ENCODE results near the gene CRX.
"Not testable (repeated sequence)": the region's sequence is repeated elsewhere in the genome, so short reads cannot be mapped to it uniquely, and the experiment has no call there.

CRX gene

DNA sequence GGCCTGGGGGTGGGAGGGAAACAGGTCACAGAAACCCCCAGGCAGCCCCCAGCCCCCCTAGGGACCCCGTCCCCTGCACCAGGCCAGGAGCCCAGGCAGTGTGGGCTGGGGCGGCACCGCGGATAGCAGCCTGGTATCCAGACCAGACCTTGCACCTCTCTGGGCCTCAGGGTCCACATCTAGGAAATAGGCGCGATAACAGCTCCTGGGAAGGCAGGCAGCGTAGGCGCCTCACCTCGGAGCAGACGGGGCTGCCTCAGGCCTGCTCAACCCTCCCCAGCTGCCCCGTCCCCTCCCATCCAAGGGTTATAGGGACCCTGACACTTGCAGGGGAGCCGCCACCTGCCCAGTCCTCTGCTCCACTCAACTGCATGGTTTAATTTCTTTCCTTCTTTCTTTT is 18.1 kb upstream of the CRX start:
- not testable (repeated sequence) for DNase-seq (ENCODE audit: low spot score)

DNA sequence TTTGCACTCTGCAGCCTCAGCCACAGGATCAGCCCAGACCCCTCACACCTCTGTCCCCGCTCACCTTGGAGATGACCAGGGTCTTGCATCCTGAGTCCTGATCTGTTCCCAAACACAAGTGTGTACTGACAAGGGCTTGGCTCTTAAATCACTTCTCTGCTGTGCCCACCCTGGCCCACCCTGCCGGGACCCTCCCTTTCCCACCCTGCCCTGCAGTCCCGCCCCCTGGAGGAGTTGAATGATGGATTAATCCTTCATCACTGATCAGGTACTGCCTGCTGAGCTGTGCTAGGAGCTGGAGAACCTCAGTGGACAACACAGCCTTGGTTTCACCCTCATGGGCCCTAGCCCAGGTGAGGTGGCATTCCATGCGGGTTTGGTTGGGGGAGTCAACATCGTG is 17.3 kb upstream of the CRX start, which contains the start of gene TPRX1:
TPRX1 (minus strand) TSS at position 101 of the 400 bp plus-strand sequence; CDS start at position 89, 12 bp downstream.
- not testable (repeated sequence) for DNase-seq (ENCODE audit: low spot score)

DNA sequence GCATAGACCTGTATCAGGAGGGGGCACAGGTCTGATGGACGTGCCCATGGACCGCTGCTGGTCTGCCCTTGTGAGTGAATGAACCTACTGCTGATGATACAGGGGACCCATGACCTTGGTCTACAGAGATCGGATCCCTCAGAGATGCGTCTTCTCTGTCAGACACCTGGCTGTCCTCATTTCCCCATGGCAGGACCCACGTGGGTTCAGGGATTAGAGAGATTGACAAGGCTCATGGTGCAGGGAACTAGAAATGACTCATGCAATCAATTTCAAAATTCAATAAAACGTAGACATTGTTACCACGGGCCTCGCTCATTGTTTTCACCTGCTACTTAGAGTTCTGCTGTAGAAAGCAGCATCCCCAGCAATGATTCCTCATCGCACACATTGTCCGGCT is 16.4 kb upstream of the CRX start:
- peak; percentile 40 for DNase-seq (ENCODE audit: low spot score)

DNA sequence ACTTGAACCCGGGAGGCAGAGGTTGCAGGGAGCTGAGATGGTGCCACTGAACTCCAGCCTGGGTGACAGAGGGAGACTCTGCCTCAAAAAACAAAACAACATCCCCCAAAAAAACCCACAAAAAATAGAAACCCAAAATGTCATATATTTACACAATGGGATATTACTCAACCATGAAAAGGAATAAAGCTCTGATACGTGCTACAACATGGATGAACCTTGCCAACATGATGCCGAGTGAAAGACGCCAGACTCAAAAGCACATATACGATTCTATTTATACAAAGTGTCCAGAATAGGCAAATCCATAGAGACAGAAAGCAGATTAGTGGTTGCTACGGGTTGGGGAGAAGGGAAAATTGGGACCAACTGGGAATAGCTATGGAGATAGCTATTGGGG is 15.3 kb upstream of the CRX start:
- DNase-seq (ENCODE audit: low spot score) = no peak

DNA sequence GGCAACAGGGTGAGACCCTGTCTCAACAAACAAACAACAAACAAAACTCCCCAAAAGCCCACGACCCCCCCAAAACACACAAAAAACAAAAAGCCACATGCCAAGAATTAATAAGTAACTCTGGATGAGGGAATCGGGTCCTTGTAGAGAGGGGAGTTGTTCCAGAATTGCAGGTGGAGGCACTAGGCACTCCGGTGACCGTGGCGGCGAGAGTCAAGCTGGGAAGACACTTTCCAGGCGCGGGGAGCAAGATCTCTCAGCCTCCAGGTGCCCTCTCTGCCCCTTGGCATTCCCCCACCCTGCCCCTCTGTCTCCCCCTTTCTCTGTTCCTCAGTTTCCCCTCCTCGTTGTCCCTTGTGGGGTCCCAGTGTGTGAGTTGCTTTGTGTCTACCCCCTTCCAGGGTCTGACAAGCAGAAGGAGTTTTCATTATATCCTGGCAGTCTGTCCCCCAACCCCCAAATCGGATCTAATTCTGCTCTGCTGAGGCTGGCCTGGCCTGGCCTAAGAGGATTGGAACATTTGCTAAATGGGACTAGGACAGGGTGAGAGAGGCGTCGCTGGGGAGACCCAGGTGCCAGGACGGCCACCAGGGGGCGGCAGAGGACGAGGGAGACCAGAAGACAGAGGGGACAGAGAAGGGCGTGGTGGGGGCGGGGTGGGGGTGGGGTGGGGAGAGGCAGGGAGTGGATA is 8.3 kb upstream of the CRX start:
- DNase-seq (ENCODE audit: low spot score) = peak; percentile 17

DNA sequence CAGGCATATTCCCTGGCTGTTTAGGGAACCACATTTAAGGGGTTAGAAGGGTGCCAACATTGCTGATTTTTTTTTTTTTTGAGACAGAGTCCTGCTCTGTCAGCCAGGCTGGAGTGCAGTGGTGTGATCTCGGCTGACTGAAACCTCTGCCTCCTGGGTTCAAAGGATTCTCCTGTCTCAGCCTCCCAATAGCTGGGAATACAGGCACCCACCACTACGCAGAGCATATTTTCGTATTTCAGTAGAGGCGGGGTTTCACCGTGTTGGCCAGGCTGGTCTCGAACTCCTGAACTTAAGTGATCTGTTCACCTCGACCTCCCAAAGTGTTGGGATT is 7.8 kb upstream of the CRX start:
- no peak for DNase-seq (ENCODE audit: low spot score)

DNA sequence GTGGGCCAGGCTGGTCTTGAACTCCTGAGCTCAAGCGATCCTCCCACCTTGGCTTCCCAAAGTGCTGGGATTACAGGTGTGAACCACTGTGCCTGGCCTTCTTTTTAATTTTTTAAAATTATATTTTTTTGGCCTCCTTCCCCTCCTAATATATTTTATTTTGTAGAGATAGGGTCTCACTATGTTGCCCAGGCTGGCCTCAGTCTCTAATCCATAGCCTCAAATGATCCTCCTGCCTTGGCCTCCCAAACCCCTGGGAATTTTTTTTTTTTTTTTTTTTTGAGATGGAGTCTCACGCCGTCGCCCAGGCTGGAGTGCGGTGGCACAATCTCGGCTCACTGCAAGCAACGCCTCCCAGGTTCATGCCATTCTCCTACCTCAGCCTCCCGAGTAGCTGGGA is 5.5 kb upstream of the CRX start:
- not testable (repeated sequence) for DNase-seq (ENCODE audit: low spot score)

DNA sequence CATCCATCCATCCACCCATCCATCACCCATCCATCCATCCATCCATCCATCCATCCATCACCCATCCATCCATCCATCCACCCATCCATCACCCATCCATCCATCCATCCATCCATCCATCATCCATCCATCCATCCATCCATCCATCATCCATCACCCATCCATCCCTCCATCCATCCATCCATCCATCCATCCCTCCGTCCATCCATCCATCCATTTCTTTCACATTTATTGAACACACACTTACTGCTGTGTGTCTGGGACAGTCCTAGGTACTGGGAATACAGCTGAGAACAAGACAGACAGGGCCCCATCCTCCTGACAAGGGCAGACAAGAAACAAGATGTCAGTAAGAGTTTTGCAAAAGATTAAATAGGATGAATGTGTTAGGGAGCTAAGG is 3.5 kb upstream of the CRX start:
- DNase-seq (ENCODE audit: low spot score) = not testable (repeated sequence)

DNA sequence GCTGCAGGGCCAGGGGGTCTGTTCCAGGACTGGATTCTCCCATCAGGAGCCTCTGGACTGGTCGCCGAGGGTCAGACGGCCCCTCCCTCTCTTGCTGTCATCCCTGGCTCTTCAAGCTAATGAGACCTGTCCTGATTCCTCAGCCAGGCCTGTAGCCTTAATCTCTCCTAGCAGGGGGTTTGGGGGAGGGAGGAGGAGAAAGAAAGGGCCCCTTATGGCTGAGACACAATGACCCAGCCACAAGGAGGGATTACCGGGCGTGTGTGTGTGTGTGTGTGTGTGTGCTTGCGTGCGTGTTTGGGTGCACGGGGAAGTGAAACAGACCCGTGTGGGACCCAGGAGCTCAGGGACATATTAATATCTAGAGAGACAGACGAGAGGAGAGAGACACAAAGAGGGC is 1.9 kb upstream of the CRX start:
- no peak for DNase-seq (ENCODE audit: low spot score)

DNA sequence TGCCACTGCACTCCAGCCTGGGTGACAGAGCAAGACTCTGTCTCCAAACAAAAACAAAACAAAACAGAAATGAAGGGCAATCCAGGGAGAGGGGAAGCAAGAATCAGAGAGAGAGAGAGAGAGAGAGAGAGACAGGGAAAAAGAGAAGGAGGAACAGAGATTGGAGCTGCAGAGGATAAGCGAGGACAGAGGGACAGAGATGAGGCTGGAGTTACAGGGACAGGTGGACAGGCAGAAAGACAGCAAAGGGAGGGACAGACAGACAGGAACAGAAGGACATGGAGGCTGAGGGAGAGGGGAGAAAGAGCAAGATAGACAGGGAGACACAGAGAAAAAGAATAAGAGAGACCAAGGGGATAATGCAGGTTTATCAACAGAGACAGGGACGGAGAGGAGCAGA is 1.3 kb upstream of the CRX start:
- DNase-seq (ENCODE audit: low spot score) = no peak

DNA sequence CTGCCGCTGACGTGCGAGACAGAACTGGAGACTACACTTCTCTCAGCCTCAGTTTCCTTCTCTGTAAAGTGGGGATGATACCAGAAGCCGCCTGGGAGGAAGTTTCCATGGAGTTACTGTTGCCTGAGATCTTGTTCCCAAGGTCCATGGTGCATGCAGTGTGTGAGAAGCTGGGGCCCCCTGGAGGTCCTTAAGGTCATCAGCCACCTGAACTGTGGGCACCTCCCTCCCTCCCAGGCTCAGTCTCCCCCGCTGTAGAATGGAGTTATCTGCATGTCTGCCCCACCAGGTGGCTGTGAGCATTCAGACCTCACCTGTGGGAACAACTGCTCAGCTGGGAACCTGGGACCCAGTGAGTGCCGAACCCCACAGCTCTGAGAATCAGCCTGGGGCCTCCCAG is 2.7 kb downstream of the CRX start:
- no peak for DNase-seq (ENCODE audit: low spot score)

DNA sequence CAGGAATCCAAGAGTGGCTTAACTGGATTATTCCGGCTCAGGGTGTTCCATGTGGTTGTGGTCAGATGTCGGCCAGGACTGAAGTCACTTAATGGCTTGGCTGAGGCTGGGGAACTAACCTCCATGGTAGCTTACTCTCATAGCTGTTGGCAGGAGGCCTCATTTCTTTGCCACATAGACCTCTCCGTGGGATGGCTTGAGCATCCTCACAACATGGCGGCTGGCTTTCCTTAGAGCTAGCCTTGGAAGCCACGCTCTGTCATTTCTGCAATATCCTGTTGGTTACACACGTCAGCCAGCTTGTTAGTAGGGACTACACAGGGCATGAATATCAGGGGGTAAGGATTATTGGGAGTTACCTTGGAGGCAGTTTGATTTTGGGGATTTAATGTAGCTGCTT is 5.1 kb downstream of the CRX start:
- DNase-seq (ENCODE audit: low spot score) = no peak

DNA sequence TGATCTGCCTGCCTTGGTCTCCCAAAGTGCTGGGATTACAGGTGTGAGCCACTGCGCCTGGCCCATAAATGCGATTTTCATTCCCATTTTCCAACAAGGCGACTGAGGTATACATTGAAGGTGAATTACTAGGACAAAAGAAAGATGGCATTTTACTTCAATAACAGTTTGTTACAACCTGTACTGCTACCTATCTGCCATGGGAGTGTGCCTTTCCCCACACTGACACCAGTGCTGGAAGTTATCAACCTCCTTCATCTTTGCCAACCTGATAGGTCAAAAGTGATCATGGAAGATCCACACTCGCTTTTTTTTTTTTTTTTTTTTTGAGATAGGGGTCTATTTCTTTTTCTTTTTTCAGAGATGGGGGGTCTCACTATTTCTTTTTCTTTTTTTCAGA is 11.0 kb downstream of the CRX start:
- no peak for DNase-seq (ENCODE audit: low spot score)

DNA sequence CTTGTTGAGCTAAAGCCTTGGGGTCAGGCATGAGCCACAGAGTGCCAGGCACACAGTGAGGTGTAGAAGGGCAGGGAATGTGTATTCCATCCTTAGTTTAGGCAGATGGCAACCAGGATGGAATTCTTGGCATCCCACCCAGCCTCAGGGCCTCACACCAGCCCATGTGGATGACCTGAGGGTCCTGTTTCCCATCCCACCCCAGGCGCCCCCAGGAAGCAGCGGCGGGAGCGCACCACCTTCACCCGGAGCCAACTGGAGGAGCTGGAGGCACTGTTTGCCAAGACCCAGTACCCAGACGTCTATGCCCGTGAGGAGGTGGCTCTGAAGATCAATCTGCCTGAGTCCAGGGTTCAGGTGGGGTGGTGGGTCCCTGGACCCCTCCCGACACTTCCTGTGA is 14.3 kb downstream of the CRX start:
- DNase-seq (ENCODE audit: low spot score) = no peak

DNA sequence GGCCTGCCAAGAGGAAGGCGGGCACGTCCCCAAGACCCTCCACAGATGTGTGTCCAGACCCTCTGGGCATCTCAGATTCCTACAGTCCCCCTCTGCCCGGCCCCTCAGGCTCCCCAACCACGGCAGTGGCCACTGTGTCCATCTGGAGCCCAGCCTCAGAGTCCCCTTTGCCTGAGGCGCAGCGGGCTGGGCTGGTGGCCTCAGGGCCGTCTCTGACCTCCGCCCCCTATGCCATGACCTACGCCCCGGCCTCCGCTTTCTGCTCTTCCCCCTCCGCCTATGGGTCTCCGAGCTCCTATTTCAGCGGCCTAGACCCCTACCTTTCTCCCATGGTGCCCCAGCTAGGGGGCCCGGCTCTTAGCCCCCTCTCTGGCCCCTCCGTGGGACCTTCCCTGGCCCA is 17.7 kb downstream of the CRX start:
- DNase-seq (ENCODE audit: low spot score) = no peak

DNA sequence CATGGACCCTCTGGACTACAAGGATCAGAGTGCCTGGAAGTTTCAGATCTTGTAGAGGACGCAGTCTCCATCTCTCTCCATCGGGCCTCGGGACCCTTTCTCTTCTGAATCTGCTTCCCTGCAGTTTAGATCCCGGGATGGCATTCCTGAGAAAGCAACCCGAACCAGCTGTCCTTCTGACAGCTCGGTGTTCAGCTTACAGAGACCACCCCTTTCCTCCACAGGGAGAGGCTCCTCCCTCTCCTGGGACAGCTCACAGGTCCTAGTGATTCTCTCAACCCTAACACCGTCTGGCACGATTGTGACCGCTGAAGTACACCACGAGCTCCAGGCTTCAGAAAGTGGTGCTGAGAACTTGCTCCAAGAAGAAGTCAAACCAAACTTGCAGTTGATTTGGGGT is 18.2 kb downstream of the CRX start:
- DNase-seq (ENCODE audit: low spot score) = no peak

DNA sequence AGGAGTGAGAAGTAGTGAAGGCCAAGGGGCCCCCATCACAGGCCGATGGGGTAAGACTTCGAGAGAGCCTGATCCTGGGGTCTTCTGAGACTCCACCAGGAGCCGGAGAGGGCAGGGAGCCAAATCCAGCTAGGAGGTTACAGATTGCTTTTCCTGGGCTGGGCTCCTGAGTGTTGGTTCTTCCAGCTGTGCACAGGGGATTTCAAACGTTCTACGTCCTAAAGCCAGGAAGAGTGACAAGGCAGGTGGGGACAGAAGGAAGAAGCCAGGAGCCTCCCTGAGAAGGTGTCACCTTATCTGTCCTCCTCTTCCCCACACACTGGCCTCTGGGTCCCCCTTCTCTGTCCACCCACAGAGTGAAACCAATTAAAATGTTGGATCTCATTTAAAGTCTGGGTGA is 21.2 kb downstream of the CRX start:
- DNase-seq (ENCODE audit: low spot score) = no peak

DNA sequence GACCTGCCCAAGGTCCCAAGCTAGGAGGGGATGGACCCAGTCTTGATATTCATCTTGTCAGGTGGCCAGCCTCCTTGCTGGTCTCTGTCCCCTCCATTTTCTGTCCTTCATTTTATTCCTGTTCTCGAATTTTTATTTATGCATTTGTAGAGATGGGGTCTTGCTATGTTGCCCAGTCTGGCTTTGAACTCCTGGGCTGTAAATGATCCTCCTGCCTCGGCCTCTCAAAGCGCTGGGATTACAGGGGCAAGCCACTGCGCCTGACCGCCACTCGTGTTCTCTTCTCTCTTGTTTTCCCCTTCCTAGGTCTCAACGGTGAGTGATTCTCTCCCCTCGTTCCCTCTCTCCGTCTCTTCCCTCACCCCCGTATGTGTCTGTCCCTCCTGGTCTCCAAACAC is 26.7 kb downstream of the CRX start:
- DNase-seq (ENCODE audit: low spot score) = no peak

DNA sequence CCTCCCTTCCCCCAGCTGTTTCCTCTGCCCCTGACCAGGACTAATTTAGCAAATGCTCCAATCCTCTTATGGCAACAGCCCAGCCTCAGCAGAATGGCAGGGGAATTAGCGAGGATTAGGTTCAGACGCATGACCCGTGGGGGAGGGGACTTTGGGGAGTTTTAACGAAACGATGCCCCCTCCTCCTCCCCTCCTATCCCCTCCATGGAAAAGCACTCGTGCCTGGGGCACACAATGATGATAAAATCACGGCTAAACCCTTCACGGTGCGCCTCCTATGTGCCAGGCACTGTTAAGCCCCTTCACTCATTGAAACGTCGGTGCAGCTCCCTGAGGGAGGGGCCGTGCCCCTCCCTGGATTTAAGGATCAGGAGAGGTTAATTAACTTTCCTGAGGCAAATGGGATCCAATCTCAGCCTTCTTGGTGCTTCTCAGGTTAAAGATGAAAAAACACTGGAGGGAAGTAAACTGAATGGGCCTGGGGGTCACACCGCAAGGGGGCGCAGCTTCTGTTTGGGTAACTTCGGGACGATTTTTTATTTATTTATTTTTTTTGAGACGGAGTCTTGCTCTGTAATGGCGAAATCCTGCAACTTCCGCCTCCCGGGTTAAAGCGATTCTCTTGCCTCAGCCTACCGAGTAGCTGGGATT is 27.2 kb downstream of the CRX start:
- DNase-seq (ENCODE audit: low spot score) = no peak

DNA sequence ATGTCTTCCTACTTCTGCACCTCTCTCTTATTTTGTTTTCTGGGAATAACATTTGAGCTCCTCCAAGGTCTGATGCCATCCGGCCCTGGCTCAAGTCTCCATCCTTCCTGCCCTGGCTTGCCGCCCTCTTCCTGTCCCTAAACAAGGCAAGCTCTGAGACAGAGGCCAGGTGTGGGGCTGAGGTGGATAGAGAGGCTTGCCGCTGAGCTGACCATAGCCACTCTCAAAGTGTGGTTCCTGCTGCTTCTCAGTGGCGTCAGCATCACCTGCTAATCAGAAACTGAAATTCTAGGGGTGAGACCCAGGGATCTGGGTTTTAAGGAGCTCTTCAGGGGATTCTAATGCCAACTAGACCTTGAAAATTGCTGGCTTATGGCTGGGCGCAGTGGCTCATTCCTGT is 31.3 kb downstream of the CRX start:
- no peak for DNase-seq (ENCODE audit: low spot score)

DNA sequence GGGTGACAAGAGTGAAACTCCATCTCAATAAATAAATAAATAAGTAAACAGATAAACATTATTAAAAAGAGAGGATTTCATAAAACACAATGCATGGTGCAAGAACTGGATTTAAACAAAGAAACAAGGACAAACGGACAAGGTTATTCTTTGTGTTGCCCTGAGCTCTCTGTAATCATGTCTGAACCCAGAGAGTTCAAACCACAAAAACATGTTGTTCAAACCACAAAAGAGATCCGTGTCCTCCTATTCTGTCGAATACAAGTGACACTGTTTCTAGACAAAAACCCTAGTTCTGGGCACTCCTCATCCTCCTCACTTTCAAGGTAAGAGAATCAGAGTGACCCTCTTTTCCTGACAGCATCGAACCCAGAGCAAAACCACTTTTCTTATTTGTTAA is 32.7 kb downstream of the CRX start:
- DNase-seq (ENCODE audit: low spot score) = no peak

DNA sequence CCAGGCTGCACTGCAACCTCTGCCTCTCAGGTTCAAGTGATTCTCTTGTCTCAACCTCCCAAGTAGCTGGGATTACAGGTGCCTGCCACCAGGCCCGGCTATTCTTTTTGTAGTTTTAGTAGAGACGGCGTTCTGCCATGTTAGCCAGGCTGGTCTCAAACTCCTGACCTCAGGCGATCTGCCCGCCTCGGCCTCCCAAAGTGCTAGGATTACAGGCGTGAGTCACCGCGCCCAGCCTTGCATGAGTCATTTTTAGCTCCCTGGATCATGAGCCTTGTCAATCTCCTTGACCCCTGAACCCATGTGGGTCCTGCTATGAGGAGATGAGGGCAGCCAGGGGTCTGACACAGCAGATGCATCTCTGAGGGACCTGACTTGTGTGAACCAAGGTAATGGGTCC is 36.5 kb downstream of the CRX start:
- not testable (repeated sequence) for DNase-seq (ENCODE audit: low spot score)

DNA sequence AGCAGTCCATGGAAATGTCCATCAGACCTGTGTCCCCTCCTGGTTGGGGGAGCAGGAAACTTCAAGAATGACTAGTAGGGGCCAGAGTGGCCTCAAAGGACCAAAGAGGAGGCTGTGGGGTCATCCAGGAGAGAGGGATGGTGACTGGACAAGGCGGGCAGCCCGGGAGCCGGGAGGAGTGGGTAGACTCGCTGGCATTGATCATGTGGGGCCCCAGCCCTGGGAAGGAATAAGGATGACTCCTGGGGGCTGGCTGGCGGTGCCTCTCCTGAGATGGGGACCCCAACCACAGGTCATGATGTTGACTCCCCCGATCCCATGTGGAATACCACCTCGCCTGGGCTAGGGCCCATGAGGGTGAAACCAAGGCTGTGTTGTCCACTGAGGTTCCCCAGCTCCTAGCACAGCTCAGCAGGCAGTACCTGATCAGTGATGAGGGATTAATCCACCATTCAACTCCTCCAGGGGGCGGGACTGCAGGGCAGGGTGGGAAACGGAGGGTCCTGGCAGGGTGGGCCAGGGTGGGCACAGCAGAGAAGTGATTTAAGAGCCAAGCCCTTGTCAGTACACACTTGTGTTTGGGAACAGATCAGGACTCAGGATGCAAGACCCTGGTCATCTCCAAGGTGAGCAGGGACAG is 37.0 kb downstream of the CRX start, which contains the start of gene TPRX2:
TPRX2 (plus strand) TSS at position 590 of the 640 bp plus-strand sequence; CDS start at position 602, 12 bp downstream.
- not testable (repeated sequence) for DNase-seq (ENCODE audit: low spot score)
